B cell (primary cell): ENCODE data around the gene PTGER4. TPM values are rescaled to one million over a fixed set of nuclear protein-coding genes. Genes with fewer than 3 reads are reported as not detected.

Source experiments
- ATAC-seq: fragments of 200-7000 bp; cut with Tn5 transposase; one replicate; pipeline ENCODE4 v1.10.0; 2021; ENCODE audit warnings: low read depth, mild to moderate bottlenecking, moderate number of reproducible peaks, moderate library complexity
- CTCF ChIA-PET: fragments of 350-600 bp; sonication (Branson Sonifier 250); formaldehyde crosslinking; loops from one replicate; lab custom pipeline; 2021; ENCODE audit warnings: antibody characterized with exemption, inconsistent platforms; lab: Charles Lee
- POLR2A ChIA-PET: fragments of 350-600 bp; sonication (Branson Sonifier 250); formaldehyde crosslinking; loops from one replicate; lab custom pipeline; 2021; ENCODE audit warnings: antibody characterized with exemption; lab: Charles Lee
- DNase-seq: peaks from one replicate; pipeline ENCODE4 v3.0.0; 2013
- H2AFZ ChIP-seq: 2 replicates; pipeline ENCODE4 v1.6.1; 2012; ENCODE audit warnings: mild to moderate bottlenecking, low read depth, low read length; ENCODE audit not compliant: insufficient read depth, poor library complexity, severe bottlenecking
- H3K27ac ChIP-seq, 2 donors: 1 replicate in 1 of 2; 2 replicates in 1 of 2; pipeline ENCODE4 v1.5.1; 2012 to 2013; ENCODE audit warnings: low read length in 2 of 2, mild to moderate bottlenecking in 2 of 2, moderate library complexity in 1 of 2
- H3K27me3 ChIP-seq, 4 experiments: fragments of 200-600 bp in 1 of 4; sonication (generic) in 1 of 4; replicated peaks in 1 of 4; 1 replicate in 2 of 4; 2 replicates in 2 of 4; pipeline versions ENCODE4 v1.6.1 to v1.7.0; 2013 to 2016; ENCODE audit warnings: low read length in 3 of 4, mild to moderate bottlenecking in 2 of 4, mixed read lengths in 1 of 4, moderate library complexity in 1 of 4; ENCODE audit not compliant: insufficient read depth in 4 of 4, control insufficient read depth in 3 of 4; ENCODE audit errors: control extremely low read depth in 1 of 4
- H3K36me3 ChIP-seq, 2 experiments: replicated peaks in 1 of 2; 1 replicate in 1 of 2; 2 replicates in 1 of 2; pipeline versions ENCODE4 v1.6.1 to v1.7.1; 2013; ENCODE audit warnings: low read length in 1 of 2; ENCODE audit not compliant: insufficient read depth in 2 of 2, control insufficient read depth in 1 of 2; ENCODE audit errors: control extremely low read depth in 1 of 2, extremely low read depth in 1 of 2
- H3K4me1 ChIP-seq, 2 donors: fragments of 200-600 bp in 1 of 2; sonication (generic) in 1 of 2; 1 replicate in 1 of 2; 2 replicates in 1 of 2; pipeline versions ENCODE4 v1.5.1 to v1.6.1; 2013 to 2017; ENCODE audit warnings: low read length in 2 of 2; ENCODE audit not compliant: control insufficient read depth in 2 of 2, insufficient read depth in 2 of 2
- H3K4me2 ChIP-seq: replicated peaks from 2 replicates; pipeline ENCODE3; 2012; ENCODE audit warnings: mild to moderate bottlenecking, low read depth, low read length; ENCODE audit not compliant: poor library complexity, severe bottlenecking
- H3K4me3 ChIP-seq, 5 experiments: fragments of 200-600 bp in 1 of 5; sonication (generic) in 1 of 5; 1 replicate in 3 of 5; 2 replicates in 2 of 5; pipeline versions ENCODE4 v1.5.1 to v1.7.0; 2011 to 2016; ENCODE audit warnings: low read length in 4 of 5, mild to moderate bottlenecking in 4 of 5, low read depth in 2 of 5, control low read depth in 1 of 5, moderate library complexity in 1 of 5; ENCODE audit not compliant: insufficient read depth in 1 of 5; ENCODE audit errors: control extremely low read depth in 1 of 5, extremely low read depth in 1 of 5
- H3K79me2 ChIP-seq: fragments of 200-600 bp; sonication (generic); one replicate; pipeline ENCODE4 v1.6.0; 2016; ENCODE audit warnings: low read length; ENCODE audit not compliant: control insufficient read depth, insufficient read depth
- H3K9ac ChIP-seq: fragments of 200-600 bp; sonication (generic); 2 replicates; pipeline ENCODE4 v1.6.1; 2017; ENCODE audit warnings: mild to moderate bottlenecking, low read length, moderate library complexity
- H3K9me3 ChIP-seq, 3 donors: one replicate each; pipeline versions ENCODE4 v1.6.1 to v1.7.1; 2013; ENCODE audit warnings: low read length in 2 of 3; ENCODE audit not compliant: control insufficient read depth in 2 of 3, insufficient read depth in 1 of 3; ENCODE audit errors: control extremely low read depth in 1 of 3
- H4K20me1 ChIP-seq: 2 replicates; pipeline ENCODE4 v1.6.0; 2012; ENCODE audit warnings: mild to moderate bottlenecking, low read length; ENCODE audit not compliant: insufficient read depth, control insufficient read depth, poor library complexity, severe bottlenecking
- H3K27ac Mint-ChIP-seq: one replicate; pipeline ENCODE4 v1.8.0; 2021; ENCODE audit warnings: mixed read lengths
- H3K27me3 Mint-ChIP-seq: one replicate; pipeline ENCODE4 v1.8.0; 2021; ENCODE audit warnings: mixed read lengths
- H3K4me1 Mint-ChIP-seq: one replicate; pipeline ENCODE4 v1.8.0; 2021; ENCODE audit warnings: mixed read lengths
- H3K4me3 Mint-ChIP-seq: one replicate; pipeline ENCODE4 v1.8.0; 2021; ENCODE audit warnings: mixed read lengths
- H3K9me3 Mint-ChIP-seq: one replicate; pipeline ENCODE4 v1.8.0; 2022; ENCODE audit warnings: mixed read lengths; ENCODE audit not compliant: insufficient read depth
- CTCF ChIP-seq: fragments of 200-600 bp; IDR thresholded peaks from one replicate; pipeline ENCODE4 v1.8.0; 2022; ENCODE audit warnings: antibody characterized with exemption, mild to moderate bottlenecking
- EZH2 ChIP-seq: IDR thresholded peaks from 2 replicates; pipeline ENCODE4 v1.6.1; 2012; ENCODE audit warnings: borderline replicate concordance, low read depth, mild to moderate bottlenecking, moderate library complexity, low read length; ENCODE audit not compliant: insufficient read depth, poor library complexity, severe bottlenecking
- WGBS: methylation state at CpG from one replicate; pipeline ENCODE4 v1.1.5; 2013; ENCODE audit warnings: missing lambda C conversion rate; ENCODE audit not compliant: insufficient coverage; 5-methylcytosine and 5-hydroxymethylcytosine counted together
- intact Hi-C: fragments of 100-400 bp; cut with micrococcal nuclease; formaldehyde crosslinking; loops from one replicate; pipeline ENCODE4 v1.10.0; 2022
- polyA plus RNA-seq: library from polyadenylated mRNA; depleted of rRNA; stranded (reverse); fragments of >200 nt; gene quantifications from 2 replicates; pipeline ENCODE4 v1.2.3, GENCODE V29; 2012
- total RNA-seq, 2 donors: library from RNA; stranded (reverse); fragments of 120-200 nt in 1 of 2; gene quantifications; 1 replicate in 1 of 2; 2 replicates in 1 of 2; pipeline versions ENCODE4 v1.2.3 to v1.2.4, GENCODE V29; 2013 to 2022

Gene PTGER4
- total and polyA plus RNA-seq, 2 donors (not counting 1 experiment from before 2014, with no cell fraction given): 26.3 to 76.7 TPM

GRCh38 chr5:40685976-40686486 is 6.3 kb downstream of the PTGER4 start:
- peak overlapping the region; percentile 40 for H3K4me3 Mint-ChIP-seq
- H3K9ac ChIP-seq: no peak overlapping the region
- peaks cover 34 to 43% of the 10 kb centered on the region in 2 donors for H3K4me1 ChIP-seq
- CTCF ChIA-PET: interaction anchor here (0.6 to 8.2 kb wide), 28 partner anchors 9 to 1114 kb away, joined by 3 to 92 read pairs (median 3); no protein-coding TSS in a partner anchor
- no peak for TF ChIP-seq CTCF
- no peak for TF ChIP-seq EZH2
- H3K4me3 ChIP-seq: no peak overlapping the region
- H2AFZ ChIP-seq: no peak overlapping the region
- peak overlapping the region in 1 of 2 donors; percentile 29 for H3K27ac ChIP-seq
- no peaks in the 10 kb centered on the region for H3K36me3 ChIP-seq
- H3K4me1 Mint-ChIP-seq: peaks cover 74% of the 10 kb centered on the region
- no peaks in the 10 kb centered on the region for H3K9me3 ChIP-seq
- H3K27me3 Mint-ChIP-seq: no peaks in the 10 kb centered on the region
- no peaks in the 10 kb centered on the region for H3K27me3 ChIP-seq
- intact Hi-C loops: loop anchor here (5.0 kb wide), 2 partner anchors 299 to 459 kb away; no protein-coding TSS in a partner anchor
- POLR2A ChIA-PET: interaction anchor here (0.5 kb wide), 1 partner anchor 362 kb away, joined by 3 read pairs; no protein-coding TSS in a partner anchor
- DNase-seq: no peak
- no peaks in the 10 kb centered on the region for H3K9me3 Mint-ChIP-seq
- H3K4me2 ChIP-seq: no peak overlapping the region
- H3K27ac Mint-ChIP-seq: peak overlapping the region; percentile 50
- H4K20me1 ChIP-seq: no peaks in the 10 kb centered on the region
- H3K79me2 ChIP-seq: peaks cover 38% of the 10 kb centered on the region
- no CpG with 5 or more reads among the region's 1 CpG for WGBS
- ATAC-seq: no peak

GRCh38 chr5:40687321-40687720 is 7.6 kb downstream of the PTGER4 start:
- Histone ChIP-seq H3K4me1 (peaks cover 25 to 39% of the 10 kb centered on the region in 2 donors), H4K20me1 (no peaks in the 10 kb centered on the region), H3K79me2 (peaks cover 45% of the 10 kb centered on the region), H3K9me3 (no peaks in the 10 kb centered on the region), H3K4me2 (peak overlapping the region; percentile 48), H3K4me3 (no peak overlapping the region), H3K36me3 (peaks cover 0 to 7% of the 10 kb centered on the region in 2 experiments), H3K27me3 (no peaks in the 10 kb centered on the region), H2AFZ (no peak overlapping the region), H3K9ac (peak overlapping the region; percentile 19), H3K27ac (no peak overlapping the region)
- TF ChIP-seq CTCF: no peak
- no peak for TF ChIP-seq EZH2
- Mint-ChIP-seq H3K27me3 (no peaks in the 10 kb centered on the region), H3K9me3 (no peaks in the 10 kb centered on the region), H3K4me1 (peaks cover 62% of the 10 kb centered on the region), H3K4me3 (peak overlapping the region; percentile 42), H3K27ac (peak overlapping the region; percentile 57)
- CTCF ChIA-PET: interaction anchor here (0.8 to 8.2 kb wide), 6 partner anchors 12 to 972 kb away, joined by 3 to 92 read pairs (median 17); no protein-coding TSS in a partner anchor
- ATAC-seq (no peak), DNase-seq (peak; percentile 29)
- POLR2A ChIA-PET: no interaction called here
- WGBS: no CpG with 5 or more reads among the region's 7 CpGs
- intact Hi-C loops: loop anchor here (1.0 to 5.0 kb wide), 3 partner anchors 300 to 460 kb away; no protein-coding TSS in a partner anchor
